NCI-H2196 (cell line): ENCODE measurements around the gene B3GALNT2.
"Not testable (repeated sequence)": the region's sequence is repeated elsewhere in the genome, so short reads cannot be mapped to it uniquely, and the experiment has no call there.

Experiments
- DNase-seq: peaks from one replicate; lab custom pipeline; 2025; ENCODE audit not compliant: unreplicated experiment; lab: John Stamatoyannopoulos, UW

Gene B3GALNT2

GRCh38 chr1:235504494-235505222, 406 bp upstream of the B3GALNT2 start:
- peak; percentile 91 for DNase-seq

- no peak for DNase-seq
Measured at GRCh38 chr1:235503403-235504121, 690 bp downstream of the B3GALNT2 start.

- DNase-seq, result no peak
Measured at GRCh38 chr1:235502601-235503402, 1.4 kb downstream of the B3GALNT2 start.

- DNase-seq, result no peak
Measured at GRCh38 chr1:235500971-235501540, 3.2 kb downstream of the B3GALNT2 start.

GRCh38 chr1:235495551-235495950, 8.7 kb downstream of the B3GALNT2 start:
- DNase-seq, result no peak

GRCh38 chr1:235495030-235495429, 9.2 kb downstream of the B3GALNT2 start:
- no peak for DNase-seq

GRCh38 chr1:235494531-235494930, 9.7 kb downstream of the B3GALNT2 start:
- no peak for DNase-seq

- no peak for DNase-seq
Measured at GRCh38 chr1:235491644-235492043, 12.6 kb downstream of the B3GALNT2 start.

GRCh38 chr1:235486321-235486720, 17.9 kb downstream of the B3GALNT2 start:
- no peak for DNase-seq

- no peak for DNase-seq
Measured at GRCh38 chr1:235485558-235485957, 18.7 kb downstream of the B3GALNT2 start.

- no peak for DNase-seq
Measured at GRCh38 chr1:235483090-235483489, 21.2 kb downstream of the B3GALNT2 start.

GRCh38 chr1:235473806-235474205, 30.4 kb downstream of the B3GALNT2 start:
- DNase-seq, result no peak

- DNase-seq, result no peak
Measured at GRCh38 chr1:235470741-235471439, 33.4 kb downstream of the B3GALNT2 start.

- DNase-seq, result not testable (repeated sequence)
Measured at GRCh38 chr1:235469897-235470296, 34.4 kb downstream of the B3GALNT2 start.

GRCh38 chr1:235468970-235469369, 35.3 kb downstream of the B3GALNT2 start:
- no peak for DNase-seq

GRCh38 chr1:235468004-235468403, 36.2 kb downstream of the B3GALNT2 start:
- no peak for DNase-seq

GRCh38 chr1:235465066-235465465, 39.2 kb downstream of the B3GALNT2 start:
- DNase-seq, result no peak

- DNase-seq, result not testable (repeated sequence)
Measured at GRCh38 chr1:235462832-235463231, 41.4 kb downstream of the B3GALNT2 start.

- no peak for DNase-seq
Measured at GRCh38 chr1:235461954-235462353, 42.3 kb downstream of the B3GALNT2 start.

GRCh38 chr1:235460770-235461169, 43.5 kb downstream of the B3GALNT2 start:
- DNase-seq, result no peak

- not testable (repeated sequence) for DNase-seq
Measured at GRCh38 chr1:235457856-235458255, 46.4 kb downstream of the B3GALNT2 start.
